K562 (cell line): ENCODE data around the gene LIN28B. TPM values are rescaled to one million over a fixed set of nuclear protein-coding genes. Genes with fewer than 3 reads are reported as not detected.

Experiments
- ASH1L ChIP-seq: fragments of 450-650 bp; IDR thresholded peaks from 2 replicates; pipeline ENCODE4 v1.6.1; 2018; ENCODE audit warnings: borderline replicate concordance, mild to moderate bottlenecking, low read depth; ENCODE audit not compliant: partially characterized antibody
- BCL6 ChIP-seq: fragments of 250-450 bp; sonication (Bioruptor Pico); IDR thresholded peaks from 2 replicates; pipeline ENCODE4 v1.4.0; 2020
- ESRRB ChIP-seq: fragments of 250-450 bp; sonication (Bioruptor Pico); IDR thresholded peaks from 2 replicates; pipeline ENCODE4 v1.5.0; 2020; ENCODE audit warnings: mild to moderate bottlenecking, moderate library complexity, borderline replicate concordance
- FOXP1 ChIP-seq: sonication (generic); formaldehyde crosslinking; IDR thresholded peaks from 2 replicates; pipeline ENCODE4 v1.8.0; 2022; ENCODE audit warnings: mild to moderate bottlenecking, missing genetic modification reagents
- IRF2 ChIP-seq: sonication (generic); formaldehyde crosslinking; IDR thresholded peaks from 2 replicates; pipeline ENCODE4 v1.8.1; 2022; ENCODE audit warnings: mild to moderate bottlenecking, missing genetic modification reagents
- NCOA2 ChIP-seq, 2 experiments: fragments of 450-650 bp; IDR thresholded peaks; 2 replicates each; pipeline ENCODE4 v1.6.1; 2018; ENCODE audit warnings: mild to moderate bottlenecking in 2 of 2, moderate library complexity in 1 of 2; ENCODE audit not compliant: partially characterized antibody in 2 of 2
- REST ChIP-seq, 2 experiments: fragments of 450-650 bp; formaldehyde crosslinking in 1 of 2; IDR thresholded peaks; 2 replicates each; pipeline versions ENCODE4 v1.4.0 to v1.6.1; 2014 to 2020; ENCODE audit warnings: mild to moderate bottlenecking in 2 of 2, borderline replicate concordance in 1 of 2, low read depth in 1 of 2
- RNF219 ChIP-seq: fragments of 250-450 bp; sonication (Bioruptor Pico); IDR thresholded peaks from 2 replicates; pipeline ENCODE4 v1.5.0; 2022; ENCODE audit warnings: mild to moderate bottlenecking
- SRF ChIP-seq, 2 experiments: fragments of 250-450, 450-650 bp in 1 of 2; sonication (Bioruptor Pico) in 1 of 2; sonication (generic) in 1 of 2; formaldehyde crosslinking; IDR thresholded peaks; 2 replicates each; pipeline versions ENCODE4 v1.5.0 to v1.5.1; 2020 to 2022; ENCODE audit warnings: mild to moderate bottlenecking in 1 of 2, missing genetic modification reagents in 1 of 2
- THAP7 ChIP-seq: fragments of 250-450 bp; sonication (Bioruptor Pico); IDR thresholded peaks from 2 replicates; pipeline ENCODE4 v1.5.0; 2021
- THRAP3 ChIP-seq: fragments of 450-650 bp; IDR thresholded peaks from 2 replicates; pipeline ENCODE4 v1.6.1; 2016; ENCODE audit warnings: mild to moderate bottlenecking, inconsistent platforms, borderline replicate concordance
- ZBTB49 ChIP-seq: sonication (generic); formaldehyde crosslinking; IDR thresholded peaks from 2 replicates; pipeline ENCODE4 v1.8.0; 2022; ENCODE audit warnings: missing genetic modification reagents, mild to moderate bottlenecking, borderline replicate concordance
- polyA plus RNA-seq, 8 experiments: library from polyadenylated mRNA; depleted of rRNA in 4 of 8; stranded (reverse) in 5 of 8; unstranded in 3 of 8; fragments of >200 nt; fragmentation: Nextera tagmentation in 2 of 8; fragmentation: Illumina TruSeq in 1 of 8; extraction: Ambion mirVana in 2 of 8; extraction: Trizol in 1 of 8; gene quantifications; 2 replicates each; pipeline versions ENCODE4 v1.2.1 to v1.2.3, GENCODE V29; 2011 to 2014; ENCODE audit warnings: inconsistent platforms in 1 of 8, missing spikeins in 1 of 8
- total RNA-seq, 7 experiments: library from RNA; depleted of rRNA in 6 of 7; stranded (reverse); fragments of >200 nt in 6 of 7; fragmentation: Illumina TruSeq in 2 of 7; extraction: Trizol in 2 of 7; gene quantifications; 2 replicates each; pipeline versions ENCODE4 v1.2.1 to v1.2.3, GENCODE V29; 2011 to 2021; ENCODE audit warnings: low replicate concordance in 1 of 7

The LIN28B gene
- total and polyA plus RNA-seq, 9 of the 15 experiments (the other 6 are each of a cell fraction or from before 2014, with no cell fraction given): 20.9 to 77.3 (median 42.1) TPM

- TF ChIP-seq IRF2 (CRISPR knock-in tag) (no peak), ZBTB49 (CRISPR knock-in tag) (no peak), BCL6 (no peak), NCOA2 (IDR thresholded peaks at IDR 0.05; ENCODE audit: partially characterized antibody in 2 of 2) (no peak), RNF219 (CRISPR knock-in tag) (no peak), SRF (CRISPR knock-in tag; IDR thresholded peaks at IDR 0.05) (no peak), THRAP3 (peak; percentile 77; the same call in 1 of the 2 replicates), THAP7 (CRISPR knock-in tag) (no peak), REST (IDR thresholded peaks at IDR 0.05; ENCODE audit: borderline replicate concordance) (no peak), REST (CRISPR knock-in tag; IDR thresholded peaks at IDR 0.05; ENCODE audit: low read depth) (no peak), ESRRB (no peak), FOXP1 (CRISPR knock-in tag) (no peak), ASH1L (no peak)
These were observed 632 bp downstream of the LIN28B start (continued) for GRCh38 chr6:104957301-104958177.
